ENCODE results near the gene S100A5. TPM values are rescaled to one million over a fixed set of nuclear protein-coding genes. Genes with fewer than 3 reads are reported as not detected.

Gene S100A5
- total and polyA plus RNA-seq, 9 of the 15 experiments (the other 6 are each of a cell fraction or from before 2014, with no cell fraction given): 0.56 to 1.4 (median 0.64) TPM; not detected in 5

DNA sequence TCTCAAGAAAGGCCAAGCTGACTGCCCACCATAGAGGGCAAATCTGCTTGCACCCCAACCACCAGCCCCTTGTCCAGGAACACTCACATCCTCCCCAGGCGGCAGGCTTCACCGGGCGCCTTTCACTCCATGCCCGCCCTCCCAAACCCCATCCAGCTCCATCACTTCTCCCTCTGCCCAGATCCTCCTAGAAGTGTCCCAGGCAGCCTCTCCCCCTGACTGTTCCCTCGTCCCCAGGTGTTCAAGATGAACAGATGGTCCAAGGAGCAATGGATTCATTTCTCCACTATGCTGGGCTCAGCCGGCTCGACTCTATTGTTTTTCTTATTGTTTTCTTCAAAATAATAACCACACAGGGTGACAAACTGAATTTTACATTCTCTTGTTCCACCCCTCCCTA is 27.1 kb downstream of the S100A5 start:
- H2AFZ ChIP-seq (ENCODE audit: low read depth, low read length): no peak overlapping the region
- ATAC-seq (no peak), DNase-seq (ENCODE audit: extremely low read depth in 1 of 4, low spot score in 3 of 4) (no peak), FAIRE-seq (no peak)
- ChIA-PET CTCF (ENCODE audit: low intra/inter-chr PET ratio) (interaction anchor here (0.6 kb wide), 1 partner anchor 60 kb away, joined by 3 read pairs; no protein-coding TSS in a partner anchor), POLR2A (no interaction called here)
- H3K4me3 ChIP-seq: no peak overlapping the region
- H3K36me3 ChIP-seq (ENCODE audit: control insufficient read depth, insufficient read depth, low read length): no peaks in the 10 kb centered on the region
- in situ Hi-C loops (cut with MboI) (loop anchor here (10.0 kb wide), 1 partner anchor 51 kb away; the partner anchor contains the start of gene S100A2), intact Hi-C loops (cut with micrococcal nuclease) (loop anchor here (5.0 to 10.0 kb wide), 3 partner anchors 159 to 474 kb away; partner anchors contain the start of genes ILF2, RAB13 and SLC27A3)
- H3K4me2 ChIP-seq (ENCODE audit: insufficient read depth, low read length): no peak overlapping the region
- 62% methylated on average over 7 of the region's 7 CpGs for WGBS (ENCODE audit: insufficient coverage, low coverage, missing lambda C conversion rate)
- no peaks in the 10 kb centered on the region for H3K27me3 ChIP-seq (ENCODE audit: control insufficient read depth in 2 of 2, insufficient read depth in 2 of 2, low read length in 2 of 2)
- no peaks in the 10 kb centered on the region for H3K9me1 ChIP-seq (ENCODE audit: control insufficient read depth, insufficient read depth, low read length)
- no peaks in the 10 kb centered on the region for H3K79me2 ChIP-seq (ENCODE audit: control insufficient read depth, insufficient read depth, low read length)
- no peak overlapping the region for H3K9ac ChIP-seq (ENCODE audit: insufficient read depth in 1 of 2, low read depth in 2 of 2, low read length in 2 of 2)
- BruUV-seq (replicated peaks): no TSS peak
- H3K27ac ChIP-seq (ENCODE audit: extremely low read depth, low read depth, low read length): no peak overlapping the region
- H4K20me1 ChIP-seq (replicated peaks; ENCODE audit: control insufficient read depth, insufficient read depth, low read length): no peaks in the 10 kb centered on the region
- no peaks in the 10 kb centered on the region for H3K9me3 ChIP-seq (replicated peaks; ENCODE audit: control insufficient read depth, insufficient read depth, low read depth, low read length)
- peaks cover 9 to 19% of the 10 kb centered on the region in 2 experiments; a peak in 3 of 5 replicates for H3K4me1 ChIP-seq (replicated peaks in 1 of 2; ENCODE audit: control insufficient read depth in 2 of 2, insufficient read depth in 2 of 2, low read length in 2 of 2)
- TF ChIP-seq RAD51 (IDR thresholded peaks at IDR 0.05; ENCODE audit: borderline replicate concordance, low read depth) (no peak), ETV5 (CRISPR knock-in tag; IDR thresholded peaks at IDR 0.05; ENCODE audit: low read depth) (no peak), NBN (IDR thresholded peaks at IDR 0.05; ENCODE audit: low read depth) (no peak), POLR2H (tag; IDR thresholded peaks at IDR 0.05; ENCODE audit: low read depth) (no peak), ZNF224 (CRISPR knock-in tag; IDR thresholded peaks at IDR 0.05) (no peak), ZNF584 (CRISPR knock-in tag; IDR thresholded peaks at IDR 0.05; ENCODE audit: low read depth) (no peak), KAT8 (IDR thresholded peaks at IDR 0.05; ENCODE audit: low read depth) (no peak), ZNF696 (CRISPR knock-in tag; conservative IDR thresholded peaks at IDR 0.05) (no peak), DDX20 (tag; IDR thresholded peaks at IDR 0.05; ENCODE audit: low read depth) (no peak), ZNF830 (CRISPR knock-in tag; IDR thresholded peaks at IDR 0.05) (no peak), SRSF7 (optimal IDR thresholded peaks at IDR 0.05; ENCODE audit: low read depth, low read length) (no peak), ZFP30 (CRISPR knock-in tag; IDR thresholded peaks at IDR 0.05; ENCODE audit: borderline replicate concordance) (no peak), ZNF174 (CRISPR knock-in tag; IDR thresholded peaks at IDR 0.05) (no peak)
- TF ChIP-seq, protein P1, sequence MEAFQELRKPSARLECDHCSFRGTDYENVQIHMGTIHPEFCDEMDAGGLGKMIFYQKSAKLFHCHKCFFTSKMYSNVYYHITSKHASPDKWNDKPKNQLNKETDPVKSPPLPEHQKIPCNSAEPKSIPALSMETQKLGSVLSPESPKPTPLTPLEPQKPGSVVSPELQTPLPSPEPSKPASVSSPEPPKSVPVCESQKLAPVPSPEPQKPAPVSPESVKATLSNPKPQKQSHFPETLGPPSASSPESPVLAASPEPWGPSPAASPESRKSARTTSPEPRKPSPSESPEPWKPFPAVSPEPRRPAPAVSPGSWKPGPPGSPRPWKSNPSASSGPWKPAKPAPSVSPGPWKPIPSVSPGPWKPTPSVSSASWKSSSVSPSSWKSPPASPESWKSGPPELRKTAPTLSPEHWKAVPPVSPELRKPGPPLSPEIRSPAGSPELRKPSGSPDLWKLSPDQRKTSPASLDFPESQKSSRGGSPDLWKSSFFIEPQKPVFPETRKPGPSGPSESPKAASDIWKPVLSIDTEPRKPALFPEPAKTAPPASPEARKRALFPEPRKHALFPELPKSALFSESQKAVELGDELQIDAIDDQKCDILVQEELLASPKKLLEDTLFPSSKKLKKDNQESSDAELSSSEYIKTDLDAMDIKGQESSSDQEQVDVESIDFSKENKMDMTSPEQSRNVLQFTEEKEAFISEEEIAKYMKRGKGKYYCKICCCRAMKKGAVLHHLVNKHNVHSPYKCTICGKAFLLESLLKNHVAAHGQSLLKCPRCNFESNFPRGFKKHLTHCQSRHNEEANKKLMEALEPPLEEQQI (IDR thresholded peaks at IDR 0.05): no peak

Data from K562 (cell line).